HG03025 (cell line): ENCODE data around the gene SLC49A3.
"Not testable (repeated sequence)": the region's sequence is repeated elsewhere in the genome, so short reads cannot be mapped to it uniquely, and the experiment has no call there.

Experiments
- ATAC-seq: cut with Tn5 transposase; IDR thresholded peaks from one replicate; pipeline ENCODE4 v1.9.1; 2021; ENCODE audit warnings: mild to moderate bottlenecking, moderate library complexity; ENCODE audit not compliant: unreplicated experiment, low FRiP score

SLC49A3 gene

DNA sequence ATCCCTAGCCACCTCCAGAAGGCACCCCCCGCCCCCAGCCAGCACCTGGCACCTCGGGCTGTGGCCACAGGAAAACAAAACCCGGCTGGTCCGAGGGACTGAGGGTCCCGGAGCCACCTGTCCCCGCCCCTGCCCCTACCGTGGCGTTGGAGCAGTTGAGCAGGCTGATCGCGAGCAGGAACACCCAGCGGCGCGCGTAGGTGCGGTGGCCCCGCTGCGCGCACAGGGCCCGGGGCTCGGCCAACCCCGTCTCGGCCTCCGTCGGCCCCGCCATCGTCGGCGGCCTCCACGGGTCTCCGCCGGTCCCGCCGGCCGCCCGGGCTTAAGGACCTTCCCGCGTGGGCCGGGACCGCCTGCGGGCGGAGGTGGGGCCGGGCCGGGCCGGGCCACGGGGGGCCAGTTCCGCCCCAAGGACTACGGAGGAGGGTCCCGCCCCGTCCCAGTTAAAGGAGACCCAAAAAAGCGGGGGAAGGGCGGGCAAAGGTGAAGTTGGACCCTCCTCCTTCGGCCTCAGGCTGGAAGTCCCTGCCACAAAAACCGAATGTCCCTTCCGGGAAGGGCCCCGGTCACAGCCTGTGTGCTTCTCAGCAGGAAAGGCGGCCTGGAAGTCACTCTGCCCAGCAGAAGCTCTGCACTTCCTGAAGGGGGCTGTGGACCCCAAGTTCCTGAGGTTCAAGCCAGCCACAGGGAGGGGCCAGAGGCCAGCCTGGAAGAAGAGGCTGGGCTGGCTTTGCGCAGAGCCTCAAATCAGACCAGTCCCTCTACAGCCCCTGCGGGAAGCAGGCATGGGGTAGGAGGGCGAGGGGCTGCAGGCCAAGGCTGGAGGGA, at the start of gene SLC49A3:
Gene SLC49A3 (minus strand): TSS at position 298 of the 828 bp plus-strand sequence. CDS start 24 bp downstream, at position 274.
- no peak for ATAC-seq

DNA sequence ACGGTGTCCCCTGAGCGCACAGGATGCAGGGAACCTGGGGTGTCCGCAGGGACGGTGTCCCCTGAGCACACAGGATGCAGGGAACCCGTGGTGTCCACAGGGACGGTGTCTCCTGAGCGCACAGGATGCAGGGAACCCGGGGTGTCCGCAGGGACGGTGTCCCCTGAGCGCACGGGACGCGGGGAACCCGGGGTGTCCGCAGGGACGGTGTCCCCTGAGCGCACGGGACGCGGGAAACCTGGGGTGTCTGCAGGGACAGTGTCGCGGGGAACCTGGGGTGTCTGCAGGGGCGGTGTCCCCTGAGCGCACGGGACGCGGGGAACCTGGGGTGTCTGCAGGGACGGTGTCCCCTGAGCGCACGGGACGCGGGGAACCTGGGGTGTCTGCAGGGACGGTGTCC, 47.6 kb upstream of the SLC49A3 start:
- ATAC-seq = not testable (repeated sequence)

- ATAC-seq = no peak
Measured at GRCh38 chr4:735583-735982, 46.6 kb upstream of the SLC49A3 start.

- no peak for ATAC-seq
Measured at GRCh38 chr4:734951-735350, 46.0 kb upstream of the SLC49A3 start.

- ATAC-seq = no peak
Measured at GRCh38 chr4:734075-734474, 45.1 kb upstream of the SLC49A3 start.

GRCh38 chr4:733631-733980, 44.7 kb upstream of the SLC49A3 start:
- no peak for ATAC-seq

GRCh38 chr4:732911-733630, 44.1 kb upstream of the SLC49A3 start:
- ATAC-seq = no peak

DNA sequence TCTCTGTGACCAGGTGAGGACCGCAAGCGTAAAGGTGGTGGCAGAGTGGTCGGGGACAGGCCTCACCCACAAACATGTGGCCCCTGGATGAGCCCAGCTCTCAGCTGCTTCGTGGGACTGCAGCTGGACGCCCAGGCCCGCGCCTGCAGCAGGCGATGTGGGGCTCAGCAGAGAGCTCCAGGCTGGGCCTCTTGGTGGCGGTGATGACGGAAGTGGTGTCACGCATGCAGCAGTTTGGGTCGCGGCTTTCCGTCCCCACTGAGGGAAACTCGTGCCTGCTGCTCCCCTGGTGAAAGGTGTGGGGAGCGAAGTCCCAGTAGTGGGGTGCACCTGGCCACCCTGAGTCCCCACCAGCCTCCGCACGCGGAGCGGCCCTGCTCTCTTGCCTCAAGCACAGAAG, 43.5 kb upstream of the SLC49A3 start:
- ATAC-seq = no peak

DNA sequence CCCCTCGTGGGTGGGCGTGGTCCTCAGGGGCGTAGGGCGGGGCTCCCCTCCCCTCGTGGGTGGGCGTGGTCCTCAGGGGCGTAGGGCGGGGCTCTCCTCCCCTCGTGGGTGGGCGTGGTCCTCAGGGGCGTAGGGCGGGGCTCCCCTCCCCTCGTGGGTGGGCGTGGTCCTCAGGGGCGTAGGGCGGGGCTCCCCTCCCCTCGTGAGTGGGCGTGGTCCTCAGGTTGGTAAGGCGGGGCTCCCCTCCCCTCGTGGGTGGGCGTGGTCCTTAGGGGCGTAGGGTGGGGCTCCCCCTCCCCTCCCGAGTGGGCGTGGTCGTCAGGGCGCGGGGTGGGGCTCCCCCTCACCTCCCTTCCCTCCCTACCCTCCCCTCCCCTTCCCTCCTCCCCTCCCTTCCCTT, 43.0 kb upstream of the SLC49A3 start:
- ATAC-seq = not testable (repeated sequence)

DNA sequence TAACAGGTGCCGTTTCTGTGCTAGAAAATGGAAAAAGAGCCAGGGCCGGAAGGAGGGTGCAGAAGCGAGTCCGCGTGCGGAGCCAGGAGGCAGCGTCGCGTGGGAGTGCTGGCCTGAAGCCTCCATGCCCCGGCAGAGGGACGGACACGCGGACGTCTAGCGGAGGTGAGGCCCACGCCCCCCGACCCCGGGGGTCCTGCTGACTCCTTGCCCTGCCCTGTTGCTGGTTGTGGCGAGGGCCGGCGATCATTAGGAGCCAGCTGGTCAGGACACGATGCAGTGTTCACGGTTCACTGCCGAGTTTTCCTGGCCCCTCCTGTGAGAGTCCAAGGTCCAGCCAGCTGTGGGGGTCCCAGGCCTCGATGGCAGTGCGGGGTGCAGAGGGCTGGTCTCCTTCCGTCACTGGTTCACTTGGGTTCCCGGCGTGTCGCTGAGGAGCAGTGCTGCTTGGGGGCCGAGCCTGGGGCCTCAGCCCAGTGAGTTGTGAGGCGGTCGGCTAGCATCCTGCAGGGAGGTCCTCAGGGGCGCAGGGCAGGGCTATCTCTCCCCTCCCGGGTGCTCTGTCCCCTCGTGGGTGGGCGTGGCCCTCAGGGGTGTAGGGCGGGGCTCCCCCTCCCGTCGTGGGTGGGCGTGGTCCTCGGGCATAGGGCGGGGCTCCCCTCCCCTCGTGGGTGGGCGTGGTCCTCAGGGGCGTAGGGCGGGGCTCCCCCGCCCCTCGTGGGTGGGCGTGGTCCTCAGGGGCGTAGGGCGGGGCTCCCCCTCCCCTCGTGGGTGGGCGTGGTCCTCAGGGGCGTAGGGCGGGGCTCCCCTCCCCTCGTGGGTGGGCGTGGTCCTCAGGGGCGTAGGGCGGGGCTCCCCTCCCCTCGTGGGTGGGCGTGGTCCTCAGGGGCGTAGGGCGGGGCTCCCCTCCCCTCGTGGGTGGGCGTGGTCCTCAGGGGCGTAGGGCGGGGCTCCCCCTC, 42.3 kb upstream of the SLC49A3 start:
- not testable (repeated sequence) for ATAC-seq

DNA sequence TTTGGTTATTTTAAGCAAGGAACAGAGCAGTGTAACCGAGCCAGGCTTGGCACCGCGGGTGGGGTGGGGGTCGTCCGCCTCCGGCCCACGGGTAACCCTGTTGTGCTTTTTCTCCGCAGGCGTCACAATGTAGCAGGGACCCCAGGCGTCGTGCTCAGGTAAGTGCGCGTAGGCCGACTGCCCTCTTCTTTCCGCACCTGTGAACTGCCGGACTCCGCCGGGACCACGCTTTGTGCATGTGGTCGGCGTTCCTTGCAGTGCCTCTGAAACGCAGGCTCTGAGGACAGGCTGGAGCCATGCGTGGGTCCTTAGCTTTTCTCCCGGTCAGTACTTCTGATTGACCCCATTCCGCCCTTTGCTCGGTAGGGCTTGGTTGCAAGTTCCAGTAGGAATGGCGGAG, 41.6 kb upstream of the SLC49A3 start:
- ATAC-seq = no peak

DNA sequence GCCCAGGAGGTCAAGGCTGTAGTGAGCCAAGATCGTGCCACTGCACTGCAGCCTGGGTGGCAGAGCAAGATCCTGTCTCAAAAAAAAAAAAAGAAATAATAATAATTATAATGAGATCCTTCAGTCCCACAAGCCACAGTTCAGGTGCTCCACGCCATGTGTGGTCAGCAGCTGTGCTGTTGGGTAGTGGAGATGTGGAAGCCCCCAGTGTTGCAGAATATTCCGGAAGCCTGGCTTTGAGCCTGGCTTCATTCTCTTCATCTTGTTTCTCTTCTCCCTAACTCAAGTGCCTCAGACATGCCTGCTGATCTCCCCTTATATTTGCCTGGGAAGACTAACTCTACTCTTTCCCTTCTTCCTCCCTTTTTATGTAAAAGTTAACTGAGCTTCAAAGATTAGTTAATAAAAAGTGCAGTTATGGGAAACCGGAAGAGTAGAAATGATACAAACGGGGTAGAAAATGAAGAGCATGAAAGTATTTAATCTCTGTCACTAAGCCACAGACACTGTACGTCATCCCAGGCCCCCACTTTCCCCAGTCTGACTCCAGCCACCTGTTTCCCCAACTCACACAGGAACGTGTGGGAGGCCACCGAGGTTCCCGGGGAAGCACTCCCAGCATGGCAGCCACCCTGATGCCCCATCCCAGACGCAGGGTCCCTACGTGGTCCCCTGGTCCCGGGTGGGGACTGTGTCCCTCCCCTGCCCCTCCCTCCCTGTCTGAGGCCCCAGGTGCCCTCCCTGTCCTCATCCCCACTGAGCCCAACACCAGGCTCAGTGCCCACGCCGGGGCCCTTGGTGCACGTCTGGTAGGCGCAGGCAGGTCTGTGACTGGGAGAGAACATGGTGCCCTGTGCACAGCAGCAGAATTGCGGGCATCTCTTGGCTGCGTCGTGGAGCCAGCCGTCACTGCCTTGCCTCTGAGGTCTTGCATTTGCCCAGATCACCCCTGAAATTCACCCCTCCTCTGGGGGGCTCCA, 40.7 kb upstream of the SLC49A3 start:
- no peak for ATAC-seq

DNA sequence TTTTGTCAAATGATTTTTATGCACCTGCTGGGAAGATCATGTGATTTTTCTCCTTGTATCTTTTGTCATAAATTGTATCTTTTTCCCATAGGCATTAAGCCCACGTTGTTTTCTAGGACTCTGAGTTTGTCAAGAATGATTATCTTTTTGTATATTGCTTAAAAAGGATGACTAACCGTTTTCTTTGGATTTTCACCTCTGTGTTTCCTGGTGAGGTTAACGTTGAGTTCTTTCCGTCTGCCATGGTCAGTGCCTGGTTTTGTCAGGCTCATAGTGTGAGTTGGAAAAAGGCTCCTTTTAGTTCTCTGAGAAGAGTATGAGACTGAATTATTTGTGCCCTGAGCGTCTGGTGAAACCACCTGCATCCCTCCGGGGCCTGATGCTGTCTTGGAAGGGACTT, 38.6 kb upstream of the SLC49A3 start:
- no peak for ATAC-seq

GRCh38 chr4:726838-727237, 37.9 kb upstream of the SLC49A3 start:
- ATAC-seq = no peak

GRCh38 chr4:726235-726787, 37.4 kb upstream of the SLC49A3 start:
- ATAC-seq = no peak

GRCh38 chr4:725391-726234, 36.7 kb upstream of the SLC49A3 start:
- ATAC-seq = no peak

- no peak for ATAC-seq
Measured at GRCh38 chr4:723751-724530, 35.0 kb upstream of the SLC49A3 start.
